K562 (cell line): ENCODE data around the gene FAR1. TPM values are rescaled to one million over a fixed set of nuclear protein-coding genes. Genes with fewer than 3 reads are reported as not detected.

ENCODE experiments used
- ARID1B ChIP-seq: fragments of 450-650 bp; IDR thresholded peaks from 2 replicates; pipeline ENCODE4 v1.6.1; 2016; ENCODE audit warnings: antibody characterized with exemption, mild to moderate bottlenecking, inconsistent platforms
- CBFA2T2 ChIP-seq: fragments of 450-650 bp; conservative IDR thresholded peaks from 2 replicates; pipeline ENCODE4 v1.6.1; 2017; ENCODE audit warnings: mild to moderate bottlenecking
- DMBX1 ChIP-seq: fragments of 250-450 bp; sonication (Bioruptor Pico); IDR thresholded peaks from 2 replicates; pipeline ENCODE4 v1.8.0; 2022; ENCODE audit warnings: inconsistent platforms, mild to moderate bottlenecking, moderate library complexity, borderline replicate concordance
- ERF ChIP-seq: fragments of 450-650 bp; formaldehyde crosslinking; IDR thresholded peaks from 2 replicates; pipeline ENCODE4 v1.4.0; 2020; ENCODE audit warnings: mild to moderate bottlenecking, mixed read lengths
- FOSL1 ChIP-seq: fragments of 200-800 bp; sonication (Bioruptor generic); conservative IDR thresholded peaks from 2 replicates; pipeline ENCODE4 v1.6.1; 2016; ENCODE audit warnings: missing genetic modification characterization, missing compliant biosample characterization
- FOXM1 ChIP-seq, 2 experiments: fragments of 450-650 bp in 1 of 2; sonication (generic) in 1 of 2; formaldehyde crosslinking in 1 of 2; IDR thresholded peaks; 2 replicates each; pipeline versions ENCODE4 v1.6.1 to v1.9.0; 2017 to 2022; ENCODE audit warnings: low read depth in 2 of 2, mild to moderate bottlenecking in 2 of 2, missing genetic modification reagents in 1 of 2, moderate library complexity in 1 of 2
- HLTF ChIP-seq: fragments of 450-650 bp; IDR thresholded peaks from 2 replicates; pipeline ENCODE4 v1.6.1; 2016
- ILK ChIP-seq: fragments of 450-650 bp; IDR thresholded peaks from 2 replicates; pipeline ENCODE4 v1.6.1; 2016; ENCODE audit warnings: missing genetic modification characterization, low read depth, mild to moderate bottlenecking, missing compliant biosample characterization, moderate library complexity, borderline replicate concordance
- KDM2B ChIP-seq: fragments of 250-450 bp; sonication (Bioruptor Pico); IDR thresholded peaks from 2 replicates; pipeline ENCODE4 v1.8.0; 2021; ENCODE audit warnings: mild to moderate bottlenecking, moderate library complexity
- LCOR ChIP-seq: sonication (generic); formaldehyde crosslinking; IDR thresholded peaks from 2 replicates; pipeline ENCODE4 v1.8.0; 2022; ENCODE audit warnings: mild to moderate bottlenecking, missing genetic modification reagents
- MEIS2 ChIP-seq: fragments of 450-650 bp; IDR thresholded peaks from 2 replicates; pipeline ENCODE4 v1.6.1; 2014; ENCODE audit warnings: mild to moderate bottlenecking; ENCODE audit not compliant: partially characterized antibody
- MTA2 ChIP-seq: fragments of 450-650 bp; IDR thresholded peaks from 2 replicates; pipeline ENCODE4 v1.6.1; 2016; ENCODE audit warnings: low read depth
- NCOR1 ChIP-seq: fragments of 450-650 bp; IDR thresholded peaks from 2 replicates; pipeline ENCODE4 v1.6.1; 2016; ENCODE audit warnings: mild to moderate bottlenecking, moderate library complexity
- NR1H2 ChIP-seq: sonication (generic); formaldehyde crosslinking; IDR thresholded peaks from 2 replicates; pipeline ENCODE4 v1.4.0; 2020; ENCODE audit warnings: mild to moderate bottlenecking, missing genetic modification reagents
- PML ChIP-seq: IDR thresholded peaks from 2 replicates; pipeline ENCODE4 v1.6.1; 2012; ENCODE audit warnings: low read length, inconsistent platforms
- POLR2AphosphoS5 ChIP-seq: IDR thresholded peaks from 2 replicates; pipeline ENCODE4 v1.6.1; 2011; ENCODE audit warnings: mild to moderate bottlenecking, low read depth, low read length, moderate library complexity; ENCODE audit not compliant: control insufficient read depth, insufficient read depth
- POU5F1 ChIP-seq: fragments of 150-350 bp; IDR thresholded peaks from 2 replicates; pipeline ENCODE4 v1.6.1; 2014; ENCODE audit warnings: borderline replicate concordance, low read length, low read depth, mild to moderate bottlenecking; ENCODE audit not compliant: partially characterized antibody
- RBM15 ChIP-seq: fragments of 200-400 bp; formaldehyde crosslinking; IDR thresholded peaks from 2 replicates; pipeline ENCODE4 v1.6.1; 2018; ENCODE audit warnings: mild to moderate bottlenecking, low read length, moderate library complexity; ENCODE audit not compliant: insufficient read depth
- SMARCA4 ChIP-seq: fragments of 450-650 bp; IDR thresholded peaks from 2 replicates; pipeline ENCODE4 v1.6.1; 2016
- SMARCE1 ChIP-seq: fragments of 450-650 bp; IDR thresholded peaks from 2 replicates; pipeline ENCODE4 v1.7.1; 2016; ENCODE audit warnings: mild to moderate bottlenecking
- TCFL5 ChIP-seq: fragments of 250-450 bp; sonication (Bioruptor Pico); conservative IDR thresholded peaks from 2 replicates; pipeline ENCODE4 v1.6.1; 2021; ENCODE audit warnings: mild to moderate bottlenecking, moderate library complexity, matching md5 sums
- TEAD1 ChIP-seq, 2 experiments: fragments of 450-650 bp in 1 of 2; sonication (generic) in 1 of 2; formaldehyde crosslinking; IDR thresholded peaks; 2 replicates each; pipeline versions ENCODE4 v1.4.0 to v1.8.0; 2020 to 2022; ENCODE audit warnings: mild to moderate bottlenecking in 2 of 2, missing genetic modification reagents in 1 of 2
- ZBTB9 ChIP-seq: fragments of 450-650 bp; formaldehyde crosslinking; IDR thresholded peaks from 2 replicates; pipeline ENCODE4 v1.4.0; 2020; ENCODE audit warnings: mild to moderate bottlenecking, moderate library complexity
- ZNF140 ChIP-seq: fragments of 250-450 bp; sonication (Bioruptor Pico); IDR thresholded peaks from 2 replicates; pipeline ENCODE4 v1.8.0; 2021; ENCODE audit warnings: moderate library complexity, mild to moderate bottlenecking, inconsistent platforms
- ZNF239 ChIP-seq: fragments of 250-450 bp; sonication (Bioruptor Pico); IDR thresholded peaks from 2 replicates; pipeline ENCODE4 v1.4.0; 2020; ENCODE audit warnings: mild to moderate bottlenecking
- polyA plus RNA-seq, 8 experiments: library from polyadenylated mRNA; depleted of rRNA in 4 of 8; stranded (reverse) in 5 of 8; unstranded in 3 of 8; fragments of >200 nt; fragmentation: Nextera tagmentation in 2 of 8; fragmentation: Illumina TruSeq in 1 of 8; extraction: Ambion mirVana in 2 of 8; extraction: Trizol in 1 of 8; gene quantifications; 2 replicates each; pipeline versions ENCODE4 v1.2.1 to v1.2.3, GENCODE V29; 2011 to 2014; ENCODE audit warnings: inconsistent platforms in 1 of 8, missing spikeins in 1 of 8
- total RNA-seq, 7 experiments: library from RNA; depleted of rRNA in 6 of 7; stranded (reverse); fragments of >200 nt in 6 of 7; fragmentation: Illumina TruSeq in 2 of 7; extraction: Trizol in 2 of 7; gene quantifications; 2 replicates each; pipeline versions ENCODE4 v1.2.1 to v1.2.3, GENCODE V29; 2011 to 2021; ENCODE audit warnings: low replicate concordance in 1 of 7
- TF ChIP-seq, protein P1 (sequence below), 2 experiments: fragments of 450-650 bp; IDR thresholded peaks; 2 replicates each; pipeline ENCODE4 v1.6.1; 2018; ENCODE audit warnings: mild to moderate bottlenecking in 2 of 2, low read depth in 1 of 2; ENCODE audit not compliant: partially characterized antibody in 2 of 2

FAR1 gene
- total and polyA plus RNA-seq, 9 of the 15 experiments (the other 6 are each of a cell fraction or from before 2014, with no cell fraction given): 17.7 to 88.2 (median 52.6) TPM

DNA sequence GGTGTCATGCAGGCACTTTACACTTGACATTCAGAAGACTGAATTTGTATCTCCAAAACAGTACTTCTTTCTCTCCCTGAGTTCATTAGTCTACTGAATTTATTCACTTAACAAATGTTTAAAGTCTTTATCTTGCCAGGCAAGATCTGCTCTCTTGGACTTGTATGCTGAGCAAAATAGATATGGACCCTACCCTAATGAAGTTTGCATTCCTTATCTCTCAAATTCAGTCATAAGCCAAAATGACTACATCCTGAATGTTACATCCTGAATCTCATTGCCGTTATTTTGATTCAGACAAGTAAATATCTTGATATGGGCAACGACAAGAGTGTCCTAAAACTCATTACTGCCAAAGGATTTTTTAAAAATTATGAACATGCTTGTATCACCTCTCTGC, 29.7 kb downstream of the FAR1 start (continued):
- peak; percentile 37; the same call in 1 of the 2 replicates for TF ChIP-seq POLR2AphosphoS5
- peak; percentile 73 for TF ChIP-seq FOSL1 (tag)
- 0 out of 2 replicates have a peak, but pooled peaks have one; percentile 28 for TF ChIP-seq LCOR
- 0 out of 2 replicates have a peak, but pooled peaks have one; percentile 23 for TF ChIP-seq ZNF239
- TF ChIP-seq ERF (CRISPR knock-in tag): no peak
- no peak for TF ChIP-seq ZNF140 (CRISPR knock-in tag)
- peak; percentile 79 for TF ChIP-seq MTA2
- TF ChIP-seq ARID1B: peak; percentile 93
- no peak for TF ChIP-seq RBM15
- no peak for TF ChIP-seq HLTF
- TF ChIP-seq PML: peak; percentile 70
- TF ChIP-seq TCFL5 (CRISPR knock-in tag): no peak
- no peak for TF ChIP-seq ILK (tag)
- peak; percentile 75 for TF ChIP-seq FOXM1 (IDR thresholded peaks at IDR 0.05; ENCODE audit: low read depth)
- TF ChIP-seq FOXM1 (CRISPR knock-in tag; IDR thresholded peaks at IDR 0.05; ENCODE audit: low read depth): no peak
- peak; percentile 88 for TF ChIP-seq CBFA2T2
- TF ChIP-seq TEAD1 (CRISPR knock-in tag; IDR thresholded peaks at IDR 0.05): 0 out of 4 replicates have a peak, but pooled peaks of 1 of the 2 experiments have one; percentile 52
- no peak for TF ChIP-seq NR1H2 (CRISPR knock-in tag)
- no peak for TF ChIP-seq KDM2B (CRISPR knock-in tag)
- TF ChIP-seq MEIS2: peak; percentile 37
- peak; percentile 88 for TF ChIP-seq SMARCA4
- TF ChIP-seq, protein P1, sequence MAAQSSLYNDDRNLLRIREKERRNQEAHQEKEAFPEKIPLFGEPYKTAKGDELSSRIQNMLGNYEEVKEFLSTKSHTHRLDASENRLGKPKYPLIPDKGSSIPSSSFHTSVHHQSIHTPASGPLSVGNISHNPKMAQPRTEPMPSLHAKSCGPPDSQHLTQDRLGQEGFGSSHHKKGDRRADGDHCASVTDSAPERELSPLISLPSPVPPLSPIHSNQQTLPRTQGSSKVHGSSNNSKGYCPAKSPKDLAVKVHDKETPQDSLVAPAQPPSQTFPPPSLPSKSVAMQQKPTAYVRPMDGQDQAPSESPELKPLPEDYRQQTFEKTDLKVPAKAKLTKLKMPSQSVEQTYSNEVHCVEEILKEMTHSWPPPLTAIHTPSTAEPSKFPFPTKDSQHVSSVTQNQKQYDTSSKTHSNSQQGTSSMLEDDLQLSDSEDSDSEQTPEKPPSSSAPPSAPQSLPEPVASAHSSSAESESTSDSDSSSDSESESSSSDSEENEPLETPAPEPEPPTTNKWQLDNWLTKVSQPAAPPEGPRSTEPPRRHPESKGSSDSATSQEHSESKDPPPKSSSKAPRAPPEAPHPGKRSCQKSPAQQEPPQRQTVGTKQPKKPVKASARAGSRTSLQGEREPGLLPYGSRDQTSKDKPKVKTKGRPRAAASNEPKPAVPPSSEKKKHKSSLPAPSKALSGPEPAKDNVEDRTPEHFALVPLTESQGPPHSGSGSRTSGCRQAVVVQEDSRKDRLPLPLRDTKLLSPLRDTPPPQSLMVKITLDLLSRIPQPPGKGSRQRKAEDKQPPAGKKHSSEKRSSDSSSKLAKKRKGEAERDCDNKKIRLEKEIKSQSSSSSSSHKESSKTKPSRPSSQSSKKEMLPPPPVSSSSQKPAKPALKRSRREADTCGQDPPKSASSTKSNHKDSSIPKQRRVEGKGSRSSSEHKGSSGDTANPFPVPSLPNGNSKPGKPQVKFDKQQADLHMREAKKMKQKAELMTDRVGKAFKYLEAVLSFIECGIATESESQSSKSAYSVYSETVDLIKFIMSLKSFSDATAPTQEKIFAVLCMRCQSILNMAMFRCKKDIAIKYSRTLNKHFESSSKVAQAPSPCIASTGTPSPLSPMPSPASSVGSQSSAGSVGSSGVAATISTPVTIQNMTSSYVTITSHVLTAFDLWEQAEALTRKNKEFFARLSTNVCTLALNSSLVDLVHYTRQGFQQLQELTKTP (IDR thresholded peaks at IDR 0.05; ENCODE audit: low read depth in 1 of 2, partially characterized antibody in 2 of 2): peak in 1 of 2 experiments; percentile 54
- TF ChIP-seq SMARCE1: peak; percentile 73
- TF ChIP-seq ZBTB9 (CRISPR knock-in tag): 0 out of 2 replicates have a peak, but pooled peaks have one; percentile 24
- TF ChIP-seq DMBX1 (CRISPR knock-in tag): 0 out of 2 replicates have a peak, but pooled peaks have one; percentile 20
- peak; percentile 88 for TF ChIP-seq NCOR1
- no peak for TF ChIP-seq POU5F1
